Mesenchymal stem cell (in vitro differentiated cells and primary cell): ENCODE measurements around the gene ACSF3.

Experiments used
- DNase-seq: peaks from one replicate; pipeline ENCODE4 v3.0.0-alpha.2; 2013
- H2AFZ ChIP-seq: one replicate; pipeline ENCODE4 v1.6.1; 2013; ENCODE audit warnings: low read depth, mild to moderate bottlenecking, control low read depth, inconsistent platforms, low read length, moderate library complexity
- H2AK5ac ChIP-seq: 2 replicates; pipeline ENCODE4 v1.6.1; 2013; ENCODE audit warnings: low read length, moderate library complexity, mild to moderate bottlenecking, inconsistent platforms; ENCODE audit not compliant: severe bottlenecking
- H2BK120ac ChIP-seq: one replicate; pipeline ENCODE4 v1.6.1; 2013; ENCODE audit warnings: low read depth, mild to moderate bottlenecking, inconsistent platforms, low read length, moderate library complexity
- H2BK12ac ChIP-seq, 2 experiments: one replicate each; pipeline ENCODE4 v1.6.1; 2013; ENCODE audit warnings: inconsistent platforms in 2 of 2, low read length in 2 of 2, mild to moderate bottlenecking in 2 of 2, moderate library complexity in 2 of 2, control low read depth in 1 of 2
- H2BK15ac ChIP-seq: one replicate; pipeline ENCODE4 v1.6.1; 2013; ENCODE audit warnings: mild to moderate bottlenecking, low read depth, inconsistent platforms; ENCODE audit not compliant: poor library complexity, severe bottlenecking
- H2BK5ac ChIP-seq: 2 replicates; pipeline ENCODE4 v1.6.1; 2013; ENCODE audit warnings: low read depth, mild to moderate bottlenecking, low read length, control low read depth, inconsistent platforms; ENCODE audit not compliant: poor library complexity, severe bottlenecking
- H3K14ac ChIP-seq, 2 experiments: one replicate each; pipeline ENCODE4 v1.6.1; 2013; ENCODE audit warnings: inconsistent platforms in 2 of 2, low read length in 2 of 2, control low read depth in 1 of 2, mild to moderate bottlenecking in 1 of 2, moderate library complexity in 1 of 2
- H3K18ac ChIP-seq, 2 experiments: one replicate each; pipeline ENCODE4 v1.6.1; 2013; ENCODE audit warnings: inconsistent platforms in 2 of 2, low read length in 2 of 2, control low read depth in 1 of 2, low read depth in 1 of 2, mild to moderate bottlenecking in 1 of 2
- H3K23ac ChIP-seq, 2 experiments: one replicate each; pipeline ENCODE4 v1.6.1; 2013; ENCODE audit warnings: inconsistent platforms in 2 of 2, low read length in 2 of 2, mild to moderate bottlenecking in 2 of 2, moderate library complexity in 2 of 2, control low read depth in 1 of 2
- H3K27ac ChIP-seq: 2 replicates; pipeline ENCODE4 v1.5.1; 2013; ENCODE audit warnings: mild to moderate bottlenecking, moderate library complexity, low read length, control low read depth, inconsistent platforms; ENCODE audit not compliant: poor library complexity, severe bottlenecking
- H3K27me3 ChIP-seq, 2 experiments: 2 replicates each; pipeline versions ENCODE4 v1.6.1 to v1.7.0; 2013; ENCODE audit warnings: low read length in 2 of 2, mild to moderate bottlenecking in 2 of 2, moderate library complexity in 2 of 2, control low read depth in 1 of 2, inconsistent platforms in 1 of 2; ENCODE audit not compliant: control insufficient read depth in 1 of 2, insufficient read depth in 1 of 2
- H3K36me3 ChIP-seq, 2 experiments: 2 replicates each; pipeline versions ENCODE4 v1.6.1 to v1.7.0; 2013; ENCODE audit warnings: low read length in 2 of 2, control low read depth in 1 of 2, inconsistent platforms in 1 of 2, low read depth in 1 of 2, mild to moderate bottlenecking in 1 of 2; ENCODE audit not compliant: insufficient read depth in 2 of 2, control insufficient read depth in 1 of 2
- H3K4ac ChIP-seq, 2 experiments: one replicate each; pipeline ENCODE4 v1.6.1; 2013; ENCODE audit warnings: inconsistent platforms in 2 of 2, low read length in 2 of 2, mild to moderate bottlenecking in 2 of 2, moderate library complexity in 2 of 2, control low read depth in 1 of 2, low read depth in 1 of 2
- H3K4me1 ChIP-seq: 2 replicates; pipeline ENCODE4 v1.6.1; 2013; ENCODE audit warnings: low read depth, low read length, control low read depth; ENCODE audit not compliant: control insufficient read depth, insufficient read depth
- H3K4me2 ChIP-seq: 2 replicates; pipeline ENCODE4 v1.6.1; 2013; ENCODE audit warnings: low read length, mild to moderate bottlenecking, inconsistent platforms; ENCODE audit not compliant: poor library complexity, severe bottlenecking
- H3K4me3 ChIP-seq, 2 experiments: 2 replicates each; pipeline versions ENCODE4 v1.5.1 to v1.7.0; 2013; ENCODE audit warnings: low read length in 2 of 2, mild to moderate bottlenecking in 2 of 2, control low read depth in 1 of 2, low read depth in 1 of 2; ENCODE audit not compliant: insufficient read depth in 1 of 2
- H3K79me1 ChIP-seq: replicated peaks from 2 replicates; pipeline ENCODE4 v1.6.1; 2013; ENCODE audit warnings: mild to moderate bottlenecking, control low read depth, low read length, inconsistent platforms; ENCODE audit not compliant: poor library complexity, severe bottlenecking
- H3K9ac ChIP-seq: 2 replicates; pipeline ENCODE4 v1.7.0; 2013; ENCODE audit warnings: mild to moderate bottlenecking, low read length, moderate library complexity
- H3K9me3 ChIP-seq: 2 replicates; pipeline ENCODE4 v1.7.0; 2013; ENCODE audit warnings: mild to moderate bottlenecking, low read length; ENCODE audit not compliant: control insufficient read depth
- H4K8ac ChIP-seq: one replicate; pipeline ENCODE4 v1.6.1; 2013; ENCODE audit warnings: inconsistent platforms, mild to moderate bottlenecking, low read length, moderate library complexity
- H4K91ac ChIP-seq: one replicate; pipeline ENCODE4 v1.6.1; 2013; ENCODE audit warnings: mild to moderate bottlenecking, low read length, inconsistent platforms
- WGBS: methylation state at CpG from one replicate; pipeline ENCODE4 v1.1.7; 2013; ENCODE audit warnings: mixed read lengths; 5-methylcytosine and 5-hydroxymethylcytosine counted together

ACSF3 gene

DNA sequence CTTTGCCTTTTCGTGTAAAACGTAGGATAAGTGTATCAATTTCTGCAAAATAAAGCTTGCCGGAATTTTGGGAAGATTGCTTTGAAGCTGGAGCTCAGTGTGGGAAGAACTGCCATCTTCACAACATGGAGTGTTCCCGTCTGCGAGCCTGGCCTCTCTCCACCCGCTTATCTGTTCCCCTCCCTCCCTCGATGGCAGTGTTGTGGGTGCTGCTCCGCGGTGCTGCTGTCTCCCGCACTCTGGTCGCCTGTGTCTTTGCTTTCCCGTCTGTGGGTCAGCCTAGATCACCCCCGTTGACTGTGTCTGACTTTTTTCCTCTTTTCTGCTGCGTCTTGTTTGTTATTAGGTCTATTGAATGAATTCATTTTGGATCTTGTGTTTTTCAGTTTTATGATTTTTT lies 17.0 kb downstream of the ACSF3 start:
- no peak overlapping the region for H2BK12ac ChIP-seq
- peaks cover 18% of the 10 kb centered on the region for H3K4me1 ChIP-seq
- H3K4me3 ChIP-seq: no peak overlapping the region
- no peak overlapping the region for H2BK120ac ChIP-seq
- no peak overlapping the region for H3K27ac ChIP-seq
- H3K23ac ChIP-seq: no peak overlapping the region
- no peak overlapping the region for H3K4me2 ChIP-seq
- no peak for DNase-seq
- no peak overlapping the region for H2BK15ac ChIP-seq
- H3K4ac ChIP-seq: no peak overlapping the region
- H3K18ac ChIP-seq: no peak overlapping the region
- H3K9ac ChIP-seq: no peak overlapping the region
- no peak overlapping the region for H4K91ac ChIP-seq
- H3K79me1 ChIP-seq: peaks cover 27% of the 10 kb centered on the region
- no peak overlapping the region for H2BK5ac ChIP-seq
- no peak overlapping the region for H3K14ac ChIP-seq
- peaks cover 63 to 81% of the 10 kb centered on the region in 2 experiments for H3K36me3 ChIP-seq
- no peak overlapping the region for H2AFZ ChIP-seq
- H4K8ac ChIP-seq: no peak overlapping the region
- no peaks in the 10 kb centered on the region for H3K27me3 ChIP-seq
- H3K9me3 ChIP-seq: no peaks in the 10 kb centered on the region
- 93% methylated on average over 13 of the region's 14 CpGs for WGBS
- H2AK5ac ChIP-seq: no peak overlapping the region

GRCh38 chr16:89111263-89111662 lies 17.6 kb downstream of the ACSF3 start:
- Histone ChIP-seq H4K8ac (no peak overlapping the region), H3K4ac (no peak overlapping the region), H3K36me3 (peaks cover 62 to 82% of the 10 kb centered on the region in 2 experiments), H3K4me3 (no peak overlapping the region), H3K27me3 (no peaks in the 10 kb centered on the region), H2BK120ac (no peak overlapping the region), H3K9ac (no peak overlapping the region), H3K79me1 (peaks cover 28% of the 10 kb centered on the region), H2AFZ (no peak overlapping the region), H3K27ac (no peak overlapping the region), H3K18ac (no peak overlapping the region), H2BK5ac (no peak overlapping the region), H3K4me2 (no peak overlapping the region), H3K4me1 (peaks cover 18% of the 10 kb centered on the region), H4K91ac (no peak overlapping the region), H2AK5ac (no peak overlapping the region), H2BK15ac (no peak overlapping the region), H3K9me3 (no peaks in the 10 kb centered on the region), H2BK12ac (no peak overlapping the region), H3K23ac (no peak overlapping the region), H3K14ac (no peak overlapping the region)
- WGBS: 97% methylated on average over 16 of the region's 22 CpGs
- DNase-seq: no peak

- H2BK5ac ChIP-seq: no peak overlapping the region
- peaks cover 18% of the 10 kb centered on the region for H3K4me1 ChIP-seq
- no peak overlapping the region for H3K23ac ChIP-seq
- no peaks in the 10 kb centered on the region for H3K9me3 ChIP-seq
- no peak overlapping the region for H4K91ac ChIP-seq
- no peak overlapping the region for H2AFZ ChIP-seq
- no peak overlapping the region for H2AK5ac ChIP-seq
- no peak overlapping the region for H4K8ac ChIP-seq
- no peak overlapping the region for H2BK15ac ChIP-seq
- WGBS: 95% methylated on average over 26 of the region's 26 CpGs
- no peak overlapping the region for H3K18ac ChIP-seq
- H3K4ac ChIP-seq: no peak overlapping the region
- no peak overlapping the region for H3K4me3 ChIP-seq
- no peak overlapping the region for H3K27ac ChIP-seq
- no peaks in the 10 kb centered on the region for H3K27me3 ChIP-seq
- H2BK120ac ChIP-seq: no peak overlapping the region
- H3K36me3 ChIP-seq: peaks cover 64 to 75% of the 10 kb centered on the region in 2 experiments
- no peak overlapping the region for H3K14ac ChIP-seq
- H3K79me1 ChIP-seq: peaks cover 23% of the 10 kb centered on the region
- H3K4me2 ChIP-seq: no peak overlapping the region
- no peak for DNase-seq
- H2BK12ac ChIP-seq: no peak overlapping the region
- H3K9ac ChIP-seq: no peak overlapping the region
Observed at GRCh38 chr16:89112377-89113151, 18.9 kb downstream of the ACSF3 start.

- no peak overlapping the region for H3K23ac ChIP-seq
- no peak overlapping the region for H4K91ac ChIP-seq
- H3K9me3 ChIP-seq: no peaks in the 10 kb centered on the region
- H3K79me1 ChIP-seq: peaks cover 21% of the 10 kb centered on the region
- no peak overlapping the region for H3K4me3 ChIP-seq
- H3K36me3 ChIP-seq: peaks cover 68 to 69% of the 10 kb centered on the region in 2 experiments
- H2BK12ac ChIP-seq: no peak overlapping the region
- no peak overlapping the region for H2BK5ac ChIP-seq
- no peak overlapping the region for H2AK5ac ChIP-seq
- no peak overlapping the region for H2BK120ac ChIP-seq
- no peak overlapping the region for H2BK15ac ChIP-seq
- no peak overlapping the region for H3K18ac ChIP-seq
- H3K4me1 ChIP-seq: peaks cover 18% of the 10 kb centered on the region
- no peak overlapping the region for H3K14ac ChIP-seq
- WGBS: 96% methylated on average over 12 of the region's 12 CpGs
- H3K27ac ChIP-seq: no peak overlapping the region
- no peak overlapping the region for H3K9ac ChIP-seq
- H2AFZ ChIP-seq: no peak overlapping the region
- H3K27me3 ChIP-seq: no peaks in the 10 kb centered on the region
- no peak overlapping the region for H4K8ac ChIP-seq
- no peak overlapping the region for H3K4me2 ChIP-seq
- no peak for DNase-seq
- no peak overlapping the region for H3K4ac ChIP-seq
Observed at GRCh38 chr16:89113152-89113547, 19.5 kb downstream of the ACSF3 start.
